CD14-positive monocyte (primary cell): ENCODE measurements around the gene SLCO2B1. TPM values are rescaled to one million over a fixed set of nuclear protein-coding genes. Genes with fewer than 3 reads are reported as not detected.

Experiments
- DNase-seq, 3 donors: peaks; one replicate each; pipeline ENCODE4 v3.0.0-alpha.2; 2011 to 2022
- H2AFZ ChIP-seq: 2 replicates; pipeline ENCODE4 v1.6.0; 2012; ENCODE audit warnings: mild to moderate bottlenecking, low read depth, low read length, inconsistent platforms; ENCODE audit not compliant: insufficient read depth, poor library complexity, severe bottlenecking
- H3K27ac ChIP-seq, 2 donors: 1 replicate in 1 of 2; 2 replicates in 1 of 2; pipeline ENCODE4 v1.5.1; 2012 to 2013; ENCODE audit warnings: low read length in 2 of 2, control low read depth in 1 of 2, inconsistent platforms in 1 of 2, low read depth in 1 of 2, mild to moderate bottlenecking in 1 of 2
- H3K27me3 ChIP-seq, 2 donors: one replicate each; pipeline versions ENCODE4 v1.6.0 to v1.6.1; 2011 to 2013; ENCODE audit warnings: low read length in 2 of 2; ENCODE audit not compliant: control insufficient read depth in 2 of 2, insufficient read depth in 2 of 2
- H3K36me3 ChIP-seq, 2 donors: replicated peaks in 1 of 2; 1 replicate in 1 of 2; 2 replicates in 1 of 2; pipeline versions ENCODE4 v1.5.1 to v1.6.1; 2012 to 2013; ENCODE audit warnings: low read length in 2 of 2, control low read depth in 1 of 2, inconsistent platforms in 1 of 2, mild to moderate bottlenecking in 1 of 2; ENCODE audit not compliant: insufficient read depth in 2 of 2, control insufficient read depth in 1 of 2
- H3K4me1 ChIP-seq, 2 donors: 1 replicate in 1 of 2; 2 replicates in 1 of 2; pipeline versions ENCODE4 v1.5.1 to v1.6.1; 2012 to 2013; ENCODE audit warnings: low read length in 2 of 2, control low read depth in 1 of 2, inconsistent platforms in 1 of 2, mild to moderate bottlenecking in 1 of 2, moderate library complexity in 1 of 2; ENCODE audit not compliant: insufficient read depth in 2 of 2, control insufficient read depth in 1 of 2
- H3K4me2 ChIP-seq: replicated peaks from 2 replicates; pipeline ENCODE3; 2012; ENCODE audit warnings: low read length, moderate library complexity, mild to moderate bottlenecking; ENCODE audit not compliant: poor library complexity, severe bottlenecking; ENCODE audit errors: extremely low read depth
- H3K4me3 ChIP-seq, 3 experiments: fragments of 200-600 bp in 1 of 3; sonication (generic) in 1 of 3; replicated peaks in 1 of 3; 1 replicate in 2 of 3; 2 replicates in 1 of 3; pipeline ENCODE4 v1.5.1; 2011 to 2013; ENCODE audit warnings: low read length in 3 of 3, mild to moderate bottlenecking in 3 of 3, control low read depth in 2 of 3, low read depth in 2 of 3, inconsistent platforms in 1 of 3, moderate library complexity in 1 of 3
- H3K79me2 ChIP-seq: 2 replicates; pipeline ENCODE4 v1.6.0; 2012; ENCODE audit warnings: mild to moderate bottlenecking, control low read depth, inconsistent platforms, low read length, moderate library complexity; ENCODE audit not compliant: insufficient read depth
- H3K9ac ChIP-seq: 2 replicates; pipeline ENCODE4 v1.6.0; 2017; ENCODE audit warnings: low read length, mild to moderate bottlenecking; ENCODE audit not compliant: insufficient read depth, poor library complexity, severe bottlenecking
- H3K9me3 ChIP-seq, 2 donors: replicated peaks in 1 of 2; 1 replicate in 1 of 2; 2 replicates in 1 of 2; pipeline versions ENCODE4 v1.5.1 to v1.6.1; 2012 to 2013; ENCODE audit warnings: low read length in 2 of 2, control low read depth in 1 of 2; ENCODE audit not compliant: control insufficient read depth in 1 of 2, insufficient read depth in 1 of 2
- H4K20me1 ChIP-seq: 2 replicates; pipeline ENCODE4 v1.6.0; 2012; ENCODE audit warnings: mild to moderate bottlenecking, low read length, control low read depth, moderate library complexity; ENCODE audit not compliant: insufficient read depth
- H3K27ac Mint-ChIP-seq, 7 donors: one replicate each; pipeline ENCODE4 v1.8.0; 2020; ENCODE audit warnings: mild to moderate bottlenecking in 7 of 7, mixed read lengths in 7 of 7, moderate library complexity in 6 of 7, inconsistent platforms in 2 of 7
- H3K27me3 Mint-ChIP-seq, 3 donors: one replicate each; pipeline ENCODE4 v1.8.0; 2021 to 2022; ENCODE audit warnings: low read depth in 3 of 3, mild to moderate bottlenecking in 3 of 3, mixed read lengths in 3 of 3, moderate library complexity in 3 of 3, inconsistent platforms in 1 of 3
- H3K36me3 Mint-ChIP-seq, 2 donors: one replicate each; pipeline ENCODE4 v1.8.0; 2020; ENCODE audit warnings: mixed read lengths in 2 of 2, inconsistent platforms in 1 of 2, mild to moderate bottlenecking in 1 of 2
- H3K4me1 Mint-ChIP-seq: one replicate; pipeline ENCODE4 v1.8.0; 2020; ENCODE audit warnings: mild to moderate bottlenecking, mixed read lengths
- H3K4me3 Mint-ChIP-seq, 2 donors: one replicate each; pipeline ENCODE4 v1.8.0; 2020; ENCODE audit warnings: mild to moderate bottlenecking in 2 of 2, mixed read lengths in 2 of 2, moderate library complexity in 1 of 2
- H3K9me3 Mint-ChIP-seq, 7 donors: one replicate each; pipeline ENCODE4 v1.8.0; 2020 to 2022; ENCODE audit warnings: mixed read lengths in 7 of 7, mild to moderate bottlenecking in 6 of 7, moderate library complexity in 6 of 7, inconsistent platforms in 2 of 7
- WGBS: methylation state at CpG from one replicate; pipeline ENCODE4 v1.1.5; 2013; ENCODE audit warnings: missing lambda C conversion rate; ENCODE audit not compliant: insufficient coverage; 5-methylcytosine and 5-hydroxymethylcytosine counted together
- intact Hi-C, 2 donors: fragments of 100-400 bp; cut with micrococcal nuclease; formaldehyde crosslinking; loops; one replicate each; pipeline versions ENCODE4 v1.15.0 to v1.15.1; 2023
- polyA plus RNA-seq, 3 donors: library from polyadenylated mRNA; depleted of rRNA in 1 of 3; unstranded in 2 of 3; stranded (reverse) in 1 of 3; fragments of 300-500 nt in 2 of 3; fragments of >200 nt in 1 of 3; fragmentation: Illumina TruSeq in 2 of 3; gene quantifications; 1 replicate in 2 of 3; 2 replicates in 1 of 3; pipeline ENCODE4 v1.2.3, GENCODE V29; 2012 to 2021
- TF ChIP-seq, protein P1 (sequence below): fragments of 200-600 bp; IDR thresholded peaks from one replicate; pipeline ENCODE4 v1.8.0; 2022; ENCODE audit warnings: antibody characterized with exemption, mild to moderate bottlenecking

Gene SLCO2B1
- polyA plus RNA-seq, 3 donors, result 0.13 to 0.47 TPM; not detected in 1

DNA sequence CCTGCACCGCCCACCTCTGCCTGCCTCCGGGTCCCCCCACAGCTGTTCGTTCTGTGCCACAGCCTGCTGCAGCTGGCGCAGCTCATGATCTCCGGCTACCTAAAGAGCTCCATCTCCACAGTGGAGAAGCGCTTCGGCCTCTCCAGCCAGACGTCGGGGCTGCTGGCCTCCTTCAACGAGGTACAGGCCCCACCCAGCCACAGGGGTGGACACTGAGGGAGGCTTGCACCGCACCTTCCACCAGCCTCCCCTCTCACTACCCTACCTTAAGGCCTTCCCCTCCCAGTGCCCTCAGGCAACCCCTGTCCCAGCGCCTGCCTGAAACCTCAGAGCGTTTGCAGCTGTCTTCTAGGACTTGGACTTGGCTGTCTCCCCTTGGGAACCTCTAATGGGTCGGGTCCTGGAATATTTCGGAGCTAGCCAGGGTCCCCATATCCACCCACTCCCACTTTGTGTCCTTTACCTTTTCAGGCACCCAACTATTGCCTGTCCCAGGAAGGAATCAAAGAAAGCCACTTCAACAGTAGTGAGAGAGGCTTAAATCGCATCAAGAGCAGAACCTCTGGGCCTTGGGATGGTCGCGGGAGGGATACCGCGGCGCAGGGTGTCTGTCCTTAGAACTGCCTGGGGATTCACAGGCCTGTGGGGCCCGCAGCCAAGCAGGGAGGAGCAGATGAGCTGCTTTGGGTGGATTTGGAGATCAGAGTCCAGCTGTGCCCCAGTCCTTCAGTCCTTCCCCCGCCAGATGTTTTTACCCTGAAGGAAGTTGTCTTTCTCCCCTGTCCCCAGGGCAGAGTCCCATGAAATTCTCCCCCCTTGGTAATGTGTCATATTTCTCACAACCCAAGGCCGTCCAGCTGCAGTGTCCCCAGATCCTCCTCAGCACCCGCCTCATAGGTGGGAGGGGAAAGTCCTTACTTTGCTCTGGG, 13.3 kb downstream of the SLCO2B1 start:
- Mint-ChIP-seq H3K27ac (no peak overlapping the region), H3K36me3 (no peaks in the 10 kb centered on the region), H3K27me3 (peaks cover 5 to 18% (median 14%) of the 10 kb centered on the region in 3 donors), H3K4me3 (no peak overlapping the region), H3K9me3 (peaks cover 0 to 10% (median 2%) of the 10 kb centered on the region in 7 donors), H3K4me1 (peaks cover 6% of the 10 kb centered on the region)
- Histone ChIP-seq H3K4me3 (no peak overlapping the region), H4K20me1 (no peaks in the 10 kb centered on the region), H3K9me3 (no peaks in the 10 kb centered on the region), H3K4me1 (peaks cover 0 to 7% of the 10 kb centered on the region in 2 donors), H3K4me2 (no peak overlapping the region), H3K27ac (no peak overlapping the region), H2AFZ (no peak overlapping the region), H3K36me3 (no peaks in the 10 kb centered on the region), H3K79me2 (no peaks in the 10 kb centered on the region), H3K27me3 (no peaks in the 10 kb centered on the region), H3K9ac (no peak overlapping the region)
- WGBS, result 94% methylated on average over 20 of the region's 25 CpGs
- intact Hi-C loops, result no loop called here
- no peak for DNase-seq
- TF ChIP-seq, protein P1, sequence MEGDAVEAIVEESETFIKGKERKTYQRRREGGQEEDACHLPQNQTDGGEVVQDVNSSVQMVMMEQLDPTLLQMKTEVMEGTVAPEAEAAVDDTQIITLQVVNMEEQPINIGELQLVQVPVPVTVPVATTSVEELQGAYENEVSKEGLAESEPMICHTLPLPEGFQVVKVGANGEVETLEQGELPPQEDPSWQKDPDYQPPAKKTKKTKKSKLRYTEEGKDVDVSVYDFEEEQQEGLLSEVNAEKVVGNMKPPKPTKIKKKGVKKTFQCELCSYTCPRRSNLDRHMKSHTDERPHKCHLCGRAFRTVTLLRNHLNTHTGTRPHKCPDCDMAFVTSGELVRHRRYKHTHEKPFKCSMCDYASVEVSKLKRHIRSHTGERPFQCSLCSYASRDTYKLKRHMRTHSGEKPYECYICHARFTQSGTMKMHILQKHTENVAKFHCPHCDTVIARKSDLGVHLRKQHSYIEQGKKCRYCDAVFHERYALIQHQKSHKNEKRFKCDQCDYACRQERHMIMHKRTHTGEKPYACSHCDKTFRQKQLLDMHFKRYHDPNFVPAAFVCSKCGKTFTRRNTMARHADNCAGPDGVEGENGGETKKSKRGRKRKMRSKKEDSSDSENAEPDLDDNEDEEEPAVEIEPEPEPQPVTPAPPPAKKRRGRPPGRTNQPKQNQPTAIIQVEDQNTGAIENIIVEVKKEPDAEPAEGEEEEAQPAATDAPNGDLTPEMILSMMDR, result no peak

DNA sequence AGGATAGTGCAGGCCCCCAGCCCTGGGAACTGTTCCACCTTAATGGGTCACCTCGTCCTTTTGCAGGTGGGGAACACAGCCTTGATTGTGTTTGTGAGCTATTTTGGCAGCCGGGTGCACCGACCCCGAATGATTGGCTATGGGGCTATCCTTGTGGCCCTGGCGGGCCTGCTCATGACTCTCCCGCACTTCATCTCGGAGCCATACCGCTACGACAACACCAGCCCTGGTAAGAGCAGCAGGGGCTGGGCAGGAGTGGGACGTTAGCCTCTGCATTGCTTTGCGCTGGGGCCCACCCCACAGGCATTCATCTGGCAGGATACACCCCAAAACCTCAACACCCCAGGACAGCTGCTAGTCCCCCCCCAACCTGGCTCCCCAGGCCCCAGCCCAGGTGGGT, 14.8 kb downstream of the SLCO2B1 start:
- Mint-ChIP-seq H3K4me3 (no peak overlapping the region), H3K27me3 (peaks cover 5 to 14% (median 13%) of the 10 kb centered on the region in 3 donors), H3K27ac (no peak overlapping the region), H3K9me3 (peaks cover 0 to 6% (median 0%) of the 10 kb centered on the region in 7 donors), H3K36me3 (no peaks in the 10 kb centered on the region), H3K4me1 (peaks cover 5% of the 10 kb centered on the region)
- intact Hi-C loops, result no loop called here
- H3K27me3 ChIP-seq, result no peaks in the 10 kb centered on the region
- no peaks in the 10 kb centered on the region for H3K36me3 ChIP-seq
- no peaks in the 10 kb centered on the region for H3K9me3 ChIP-seq
- no peak overlapping the region for H2AFZ ChIP-seq
- DNase-seq, result no peak
- no peak overlapping the region for H3K9ac ChIP-seq
- TF ChIP-seq, protein P1, result no peak
- no peaks in the 10 kb centered on the region for H3K79me2 ChIP-seq
- no peak overlapping the region for H3K27ac ChIP-seq
- peaks cover 0 to 7% of the 10 kb centered on the region in 2 donors for H3K4me1 ChIP-seq
- no peak overlapping the region for H3K4me3 ChIP-seq
- H3K4me2 ChIP-seq, result no peak overlapping the region
- 100% methylated on average over 7 of the region's 11 CpGs for WGBS
- no peaks in the 10 kb centered on the region for H4K20me1 ChIP-seq
